Measurements from ENCODE around the gene ARMC2. TPM values are rescaled to one million over a fixed set of nuclear protein-coding genes. Genes with fewer than 3 reads are reported as not detected.
A peak's percentile ranks its signal among the peaks of the same experiment; 100 is the strongest.

The ARMC2 gene
- total and polyA plus RNA-seq, 4 donors = 11.8 to 18.5 (median 14.3) TPM

GRCh38 chr6:108942556-108943492 is 94.6 kb downstream of the ARMC2 start:
- no peak for DNase-seq (ENCODE audit: low read depth in 4 of 6, low spot score in 6 of 6)
- no peaks in the 10 kb centered on the region for H3K27me3 ChIP-seq (ENCODE audit: control insufficient read depth, insufficient read depth, low read length)
- H3K27ac ChIP-seq (ENCODE audit: low read depth, low read length) = no peak overlapping the region
- WGBS (ENCODE audit: insufficient coverage) = no CpG with 5 or more reads among the region's 9 CpGs
- no peak overlapping the region for H3K4me3 ChIP-seq (ENCODE audit: low read depth, low read length)
- H3K4me1 ChIP-seq (ENCODE audit: control insufficient read depth, insufficient read depth, low read length) = peaks cover 17% of the 10 kb centered on the region
- H3K36me3 ChIP-seq (ENCODE audit: control insufficient read depth, insufficient read depth, low read length) = no peaks in the 10 kb centered on the region
- H3K9me3 ChIP-seq (ENCODE audit: control insufficient read depth, insufficient read depth, low read length) = no peaks in the 10 kb centered on the region

DNA sequence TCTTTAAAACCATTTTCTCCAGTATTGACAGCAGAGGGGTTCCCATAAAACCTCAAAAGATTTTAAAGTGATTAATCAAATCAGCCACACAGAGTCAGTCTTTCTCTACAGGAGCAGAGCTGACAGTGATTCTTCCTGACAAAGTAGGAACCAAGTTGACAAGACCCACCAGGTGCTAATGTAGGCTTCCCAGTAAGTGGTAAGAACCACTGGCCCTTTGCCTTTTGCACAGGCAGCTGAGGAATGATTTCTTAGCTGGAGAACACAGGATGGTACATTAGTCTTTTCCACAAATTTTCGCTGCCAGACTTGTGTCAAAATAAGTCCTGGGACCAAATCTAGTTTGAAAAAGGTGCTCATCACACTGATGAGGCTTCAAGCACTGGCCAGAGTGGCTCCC is 95.8 kb downstream of the ARMC2 start:
- peak in 1 of 6 donors; percentile 51 for DNase-seq (ENCODE audit: low read depth in 4 of 6, low spot score in 6 of 6)
- H3K4me3 ChIP-seq (ENCODE audit: low read depth, low read length) = no peak overlapping the region
- no peaks in the 10 kb centered on the region for H3K36me3 ChIP-seq (ENCODE audit: control insufficient read depth, insufficient read depth, low read length)
- H3K27me3 ChIP-seq (ENCODE audit: control insufficient read depth, insufficient read depth, low read length) = no peaks in the 10 kb centered on the region
- H3K4me1 ChIP-seq (ENCODE audit: control insufficient read depth, insufficient read depth, low read length) = peaks cover 20% of the 10 kb centered on the region
- peak overlapping the region; percentile 89 for H3K27ac ChIP-seq (ENCODE audit: low read depth, low read length)
- no peaks in the 10 kb centered on the region for H3K9me3 ChIP-seq (ENCODE audit: control insufficient read depth, insufficient read depth, low read length)
- WGBS (ENCODE audit: insufficient coverage) = 70% methylated on average over 1 of the region's 1 CpG

DNA sequence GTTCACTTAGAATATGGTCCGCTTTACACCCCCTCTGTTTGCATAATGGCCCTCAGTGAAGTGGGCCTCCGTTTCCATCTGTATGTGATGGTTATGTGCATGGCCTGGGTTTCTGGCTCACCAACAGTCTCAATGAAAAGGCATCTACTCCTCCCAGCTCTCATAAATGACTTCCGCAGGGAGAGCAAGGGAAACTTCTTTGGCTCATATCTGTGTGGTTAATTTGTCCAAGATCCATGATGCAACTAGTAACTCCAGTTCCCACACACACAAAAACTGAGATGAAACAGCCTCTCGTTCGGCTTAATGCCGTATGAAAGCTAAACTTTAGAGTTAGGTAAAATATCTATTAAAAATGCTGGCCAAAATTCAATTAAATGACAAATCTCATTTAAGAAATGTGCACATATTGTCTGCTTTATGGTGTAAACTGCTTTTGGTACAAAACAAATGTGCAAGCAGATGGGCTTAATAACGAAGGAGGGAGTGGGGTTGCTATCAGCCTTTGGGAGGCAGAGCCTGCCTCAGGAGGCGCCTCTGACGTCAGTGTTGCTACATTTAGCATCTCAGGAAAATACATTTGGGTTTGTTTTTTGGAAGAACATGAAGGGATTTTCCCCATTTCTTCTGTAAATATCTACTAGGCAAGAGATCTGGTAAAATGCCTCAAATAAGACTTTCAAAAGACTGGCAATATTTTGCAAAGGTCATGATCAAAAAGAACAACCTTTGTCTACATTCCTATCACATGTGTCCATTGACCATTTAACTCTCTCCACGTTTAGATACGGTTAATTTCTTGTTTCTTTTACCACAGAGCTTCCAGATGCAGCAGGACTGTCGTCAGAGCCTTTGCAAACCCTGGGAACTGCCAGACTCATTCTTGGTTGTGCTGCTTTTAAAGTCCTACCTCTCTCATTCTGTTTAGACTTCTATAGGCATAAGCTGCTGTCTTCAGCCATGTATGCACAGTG is 96.8 kb downstream of the ARMC2 start:
- WGBS (ENCODE audit: insufficient coverage) = 32% methylated on average over 5 of the region's 12 CpGs
- H3K36me3 ChIP-seq (ENCODE audit: control insufficient read depth, insufficient read depth, low read length) = no peaks in the 10 kb centered on the region
- peaks cover 20% of the 10 kb centered on the region for H3K4me1 ChIP-seq (ENCODE audit: control insufficient read depth, insufficient read depth, low read length)
- no peaks in the 10 kb centered on the region for H3K9me3 ChIP-seq (ENCODE audit: control insufficient read depth, insufficient read depth, low read length)
- peak in 3 of 6 donors; percentile 17 to 89 (median 61) for DNase-seq (ENCODE audit: low read depth in 4 of 6, low spot score in 6 of 6)
- H3K27ac ChIP-seq (ENCODE audit: low read depth, low read length) = peak overlapping the region; percentile 89
- H3K4me3 ChIP-seq (ENCODE audit: low read depth, low read length) = no peak overlapping the region
- H3K27me3 ChIP-seq (ENCODE audit: control insufficient read depth, insufficient read depth, low read length) = no peaks in the 10 kb centered on the region

- no peaks in the 10 kb centered on the region for H3K36me3 ChIP-seq (ENCODE audit: control insufficient read depth, insufficient read depth, low read length)
- 27% methylated on average over 10 of the region's 10 CpGs for WGBS (ENCODE audit: insufficient coverage)
- peaks cover 20% of the 10 kb centered on the region for H3K4me1 ChIP-seq (ENCODE audit: control insufficient read depth, insufficient read depth, low read length)
- DNase-seq (ENCODE audit: low read depth in 4 of 6, low spot score in 6 of 6) = peak in 4 of 6 donors; percentile 47 to 94 (median 72)
- H3K9me3 ChIP-seq (ENCODE audit: control insufficient read depth, insufficient read depth, low read length) = no peaks in the 10 kb centered on the region
- H3K4me3 ChIP-seq (ENCODE audit: low read depth, low read length) = no peak overlapping the region
- peak overlapping the region; percentile 89 for H3K27ac ChIP-seq (ENCODE audit: low read depth, low read length)
- H3K27me3 ChIP-seq (ENCODE audit: control insufficient read depth, insufficient read depth, low read length) = no peaks in the 10 kb centered on the region
These were observed 97.5 kb downstream of the ARMC2 start for GRCh38 chr6:108945681-108946159.

DNA sequence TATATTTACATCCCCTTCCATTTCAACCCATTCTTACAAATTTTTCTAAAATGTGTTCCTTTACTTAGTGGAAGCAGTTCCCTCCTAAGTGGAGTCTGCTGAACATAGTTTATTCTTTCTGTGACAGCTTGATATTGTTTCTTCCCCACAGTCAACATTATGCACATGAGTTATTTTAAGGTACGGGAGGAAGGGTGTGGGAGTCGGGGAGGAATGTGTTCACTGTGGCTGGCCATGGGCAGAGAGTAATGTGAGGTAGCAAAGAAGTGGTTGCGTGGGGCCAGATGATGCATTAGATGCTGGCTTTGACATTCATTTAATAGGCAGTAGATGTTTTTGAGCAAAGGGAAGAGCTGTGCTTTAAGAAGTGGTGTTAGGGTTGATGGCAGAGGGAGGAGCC is 98.5 kb downstream of the ARMC2 start:
- peaks cover 3% of the 10 kb centered on the region for H3K36me3 ChIP-seq (ENCODE audit: control insufficient read depth, insufficient read depth, low read length)
- H3K4me3 ChIP-seq (ENCODE audit: low read depth, low read length) = no peak overlapping the region
- WGBS (ENCODE audit: insufficient coverage) = 95% methylated on average over 1 of the region's 3 CpGs
- DNase-seq (ENCODE audit: low read depth in 4 of 6, low spot score in 6 of 6) = peak in 1 of 6 donors; percentile 44
- peak overlapping the region; percentile 89 for H3K27ac ChIP-seq (ENCODE audit: low read depth, low read length)
- no peaks in the 10 kb centered on the region for H3K27me3 ChIP-seq (ENCODE audit: control insufficient read depth, insufficient read depth, low read length)
- H3K4me1 ChIP-seq (ENCODE audit: control insufficient read depth, insufficient read depth, low read length) = peaks cover 20% of the 10 kb centered on the region
- H3K9me3 ChIP-seq (ENCODE audit: control insufficient read depth, insufficient read depth, low read length) = no peaks in the 10 kb centered on the region

DNA sequence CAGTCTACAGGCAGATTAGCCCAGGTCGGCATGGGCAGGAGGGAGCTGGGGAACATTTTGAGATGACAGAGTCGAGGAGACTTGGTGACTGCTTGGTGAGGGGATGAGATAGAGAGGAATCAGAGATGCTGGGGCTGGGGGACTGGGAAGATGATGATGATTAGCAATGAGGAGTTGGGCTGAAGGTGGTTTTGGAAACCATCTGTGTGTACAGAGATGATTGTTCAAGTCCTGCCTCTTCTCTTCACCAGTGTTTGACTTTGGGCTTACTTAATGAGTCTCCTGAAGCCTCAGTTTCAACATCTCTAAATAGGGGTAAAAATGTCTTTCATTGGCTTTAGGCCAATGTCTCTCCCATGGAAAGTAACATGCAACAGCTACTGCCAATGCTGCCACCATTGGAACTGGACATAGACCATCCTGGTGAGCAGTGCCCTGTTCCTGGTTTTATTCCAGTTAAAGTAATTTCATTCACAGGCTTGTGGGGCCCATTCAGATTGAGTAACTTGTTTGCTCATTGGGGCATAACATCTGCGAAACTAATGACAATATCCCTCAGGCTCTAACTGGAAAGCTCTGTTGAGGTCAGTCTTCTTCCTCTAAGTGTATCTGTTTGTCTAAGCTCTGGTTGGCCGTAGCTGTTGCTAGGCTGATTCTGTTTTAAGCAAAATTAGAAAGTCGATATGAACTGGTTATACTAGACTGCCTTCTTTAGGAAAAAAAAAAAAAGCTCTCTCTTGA is 99.1 kb downstream of the ARMC2 start:
- H3K4me1 ChIP-seq (ENCODE audit: control insufficient read depth, insufficient read depth, low read length) = peaks cover 20% of the 10 kb centered on the region
- 85% methylated on average over 2 of the region's 5 CpGs for WGBS (ENCODE audit: insufficient coverage)
- H3K4me3 ChIP-seq (ENCODE audit: low read depth, low read length) = no peak overlapping the region
- DNase-seq (ENCODE audit: low read depth in 4 of 6, low spot score in 6 of 6) = peak in 1 of 6 donors; percentile 68
- peaks cover 3% of the 10 kb centered on the region for H3K36me3 ChIP-seq (ENCODE audit: control insufficient read depth, insufficient read depth, low read length)
- no peaks in the 10 kb centered on the region for H3K9me3 ChIP-seq (ENCODE audit: control insufficient read depth, insufficient read depth, low read length)
- no peaks in the 10 kb centered on the region for H3K27me3 ChIP-seq (ENCODE audit: control insufficient read depth, insufficient read depth, low read length)
- peak overlapping the region; percentile 74 for H3K27ac ChIP-seq (ENCODE audit: low read depth, low read length)

- peaks cover 20% of the 10 kb centered on the region for H3K4me1 ChIP-seq (ENCODE audit: control insufficient read depth, insufficient read depth, low read length)
- WGBS (ENCODE audit: insufficient coverage) = 46% methylated on average over 7 of the region's 7 CpGs
- H3K4me3 ChIP-seq (ENCODE audit: low read depth, low read length) = no peak overlapping the region
- DNase-seq (ENCODE audit: low read depth in 4 of 6, low spot score in 6 of 6) = peak in 2 of 6 donors; percentile 63 to 95
- H3K27me3 ChIP-seq (ENCODE audit: control insufficient read depth, insufficient read depth, low read length) = no peaks in the 10 kb centered on the region
- H3K27ac ChIP-seq (ENCODE audit: low read depth, low read length) = peak overlapping the region; percentile 74
- no peaks in the 10 kb centered on the region for H3K9me3 ChIP-seq (ENCODE audit: control insufficient read depth, insufficient read depth, low read length)
- peaks cover 7% of the 10 kb centered on the region for H3K36me3 ChIP-seq (ENCODE audit: control insufficient read depth, insufficient read depth, low read length)
These were observed 100.0 kb downstream of the ARMC2 start for GRCh38 chr6:108948181-108948661.

DNA sequence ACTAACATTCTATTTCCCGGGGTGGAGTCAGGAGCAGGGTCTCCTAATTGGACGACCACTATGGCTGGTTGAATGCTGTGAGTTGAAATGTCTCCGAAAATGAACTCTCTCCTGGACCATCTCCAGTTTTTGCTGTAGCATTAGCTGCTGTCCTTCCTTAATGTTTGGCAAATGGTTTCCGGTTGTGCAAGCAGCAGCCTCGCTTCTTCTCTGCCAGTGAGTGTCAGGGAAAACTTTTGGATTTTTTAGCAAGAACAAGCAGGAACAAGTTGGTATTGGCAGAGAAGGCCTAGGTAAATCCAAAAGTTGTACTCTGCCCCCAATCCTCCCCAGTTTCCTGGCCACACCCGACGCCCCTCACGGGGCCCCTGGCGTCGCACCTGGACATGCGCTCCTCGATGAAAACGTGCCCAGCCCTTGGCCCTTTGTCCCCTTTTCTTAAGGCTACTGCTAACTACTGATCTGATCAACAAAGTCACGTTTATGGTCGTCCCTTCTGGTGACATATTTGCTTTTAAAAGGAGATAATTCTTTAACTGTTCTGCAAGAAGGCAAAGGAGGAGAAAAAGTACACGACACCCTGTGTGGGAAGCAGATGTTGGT is 103.2 kb downstream of the ARMC2 start:
- Histone ChIP-seq H3K4me3 (ENCODE audit: low read depth, low read length) (no peak overlapping the region), H3K36me3 (ENCODE audit: control insufficient read depth, insufficient read depth, low read length) (peaks cover 10% of the 10 kb centered on the region), H3K9me3 (ENCODE audit: control insufficient read depth, insufficient read depth, low read length) (no peaks in the 10 kb centered on the region), H3K27me3 (ENCODE audit: control insufficient read depth, insufficient read depth, low read length) (no peaks in the 10 kb centered on the region), H3K4me1 (ENCODE audit: control insufficient read depth, insufficient read depth, low read length) (peaks cover 8% of the 10 kb centered on the region), H3K27ac (ENCODE audit: low read depth, low read length) (no peak overlapping the region)
- no peak for DNase-seq (ENCODE audit: low read depth in 4 of 6, low spot score in 6 of 6)
- 82% methylated on average over 12 of the region's 16 CpGs for WGBS (ENCODE audit: insufficient coverage)

All from spinal cord (tissue), 10 donors.